Neural crest cell (in vitro differentiated cells): ENCODE data around the gene LIMK2. TPM values are rescaled to one million over a fixed set of nuclear protein-coding genes. Genes with fewer than 3 reads are reported as not detected.
A peak's percentile ranks its signal among the peaks of the same experiment; 100 is the strongest.

ENCODE experiments used
- DNase-seq: peaks from one replicate; pipeline ENCODE4 v3.0.0; 2021; ENCODE audit warnings: low read depth, mixed read lengths, low spot score
- H3K27ac Mint-ChIP-seq: one replicate; pipeline ENCODE4 v1.8.0; 2021; ENCODE audit warnings: mild to moderate bottlenecking, mixed read lengths; ENCODE audit not compliant: unreplicated experiment
- H3K27me3 Mint-ChIP-seq: 2 replicates; pipeline ENCODE4 v1.8.0; 2021; ENCODE audit warnings: low read depth, mild to moderate bottlenecking, mixed read lengths
- H3K36me3 Mint-ChIP-seq: 2 replicates; pipeline ENCODE4 v1.8.0; 2021; ENCODE audit warnings: low read depth, mild to moderate bottlenecking, mixed read lengths
- H3K4me1 Mint-ChIP-seq: 2 replicates; pipeline ENCODE4 v1.8.0; 2021; ENCODE audit warnings: mixed read lengths
- H3K4me3 Mint-ChIP-seq: one replicate; pipeline ENCODE4 v1.8.0; 2021; ENCODE audit warnings: mild to moderate bottlenecking, mixed read lengths
- H3K9me3 Mint-ChIP-seq: 2 replicates; pipeline ENCODE4 v1.8.0; 2021; ENCODE audit warnings: mixed read lengths
- total RNA-seq: library from RNA; stranded (reverse); gene quantifications from 2 replicates; pipeline ENCODE4 v1.2.1, GENCODE V29; 2021
- TF ChIP-seq, protein P1 (sequence below): fragments of 200-600 bp; sonication (generic); conservative IDR thresholded peaks from 2 replicates; pipeline ENCODE4 v1.5.0; 2021; ENCODE audit warnings: antibody characterized with exemption, mild to moderate bottlenecking

The LIMK2 gene
- total RNA-seq, 1 donor from 2014 or later = 35.1 TPM

DNA sequence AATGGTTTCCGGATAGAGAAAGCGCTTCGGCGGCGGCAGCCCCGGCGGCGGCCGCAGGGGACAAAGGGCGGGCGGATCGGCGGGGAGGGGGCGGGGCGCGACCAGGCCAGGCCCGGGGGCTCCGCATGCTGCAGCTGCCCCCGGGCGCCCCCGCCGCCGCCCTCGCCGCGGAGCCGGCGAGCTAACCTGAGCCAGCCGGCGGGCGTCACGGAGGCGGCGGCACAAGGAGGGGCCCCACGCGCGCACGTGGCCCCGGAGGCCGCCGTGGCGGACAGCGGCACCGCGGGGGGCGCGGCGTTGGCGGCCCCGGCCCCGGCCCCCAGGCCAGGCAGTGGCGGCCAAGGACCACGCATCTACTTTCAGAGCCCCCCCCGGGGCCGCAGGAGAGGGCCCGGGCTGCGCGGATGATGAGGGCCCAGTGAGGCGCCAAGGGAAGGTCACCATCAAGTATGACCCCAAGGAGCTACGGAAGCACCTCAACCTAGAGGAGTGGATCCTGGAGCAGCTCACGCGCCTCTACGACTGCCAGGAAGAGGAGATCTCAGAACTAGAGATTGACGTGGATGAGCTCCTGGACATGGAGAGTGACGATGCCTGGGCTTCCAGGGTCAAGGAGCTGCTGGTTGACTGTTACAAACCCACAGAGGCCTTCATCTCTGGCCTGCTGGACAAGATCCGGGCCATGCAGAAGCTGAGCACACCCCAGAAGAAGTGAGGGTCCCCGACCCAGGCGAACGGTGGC is 64.5 kb downstream of the LIMK2 start:
- Mint-ChIP-seq H3K36me3 (peaks cover 2% of the 10 kb centered on the region), H3K4me1 (no peaks in the 10 kb centered on the region), H3K9me3 (no peaks in the 10 kb centered on the region), H3K27me3 (no peaks in the 10 kb centered on the region), H3K27ac (no peak overlapping the region), H3K4me3 (no peak overlapping the region)
- no peak for DNase-seq
- TF ChIP-seq, protein P1, sequence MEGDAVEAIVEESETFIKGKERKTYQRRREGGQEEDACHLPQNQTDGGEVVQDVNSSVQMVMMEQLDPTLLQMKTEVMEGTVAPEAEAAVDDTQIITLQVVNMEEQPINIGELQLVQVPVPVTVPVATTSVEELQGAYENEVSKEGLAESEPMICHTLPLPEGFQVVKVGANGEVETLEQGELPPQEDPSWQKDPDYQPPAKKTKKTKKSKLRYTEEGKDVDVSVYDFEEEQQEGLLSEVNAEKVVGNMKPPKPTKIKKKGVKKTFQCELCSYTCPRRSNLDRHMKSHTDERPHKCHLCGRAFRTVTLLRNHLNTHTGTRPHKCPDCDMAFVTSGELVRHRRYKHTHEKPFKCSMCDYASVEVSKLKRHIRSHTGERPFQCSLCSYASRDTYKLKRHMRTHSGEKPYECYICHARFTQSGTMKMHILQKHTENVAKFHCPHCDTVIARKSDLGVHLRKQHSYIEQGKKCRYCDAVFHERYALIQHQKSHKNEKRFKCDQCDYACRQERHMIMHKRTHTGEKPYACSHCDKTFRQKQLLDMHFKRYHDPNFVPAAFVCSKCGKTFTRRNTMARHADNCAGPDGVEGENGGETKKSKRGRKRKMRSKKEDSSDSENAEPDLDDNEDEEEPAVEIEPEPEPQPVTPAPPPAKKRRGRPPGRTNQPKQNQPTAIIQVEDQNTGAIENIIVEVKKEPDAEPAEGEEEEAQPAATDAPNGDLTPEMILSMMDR = no peak

DNA sequence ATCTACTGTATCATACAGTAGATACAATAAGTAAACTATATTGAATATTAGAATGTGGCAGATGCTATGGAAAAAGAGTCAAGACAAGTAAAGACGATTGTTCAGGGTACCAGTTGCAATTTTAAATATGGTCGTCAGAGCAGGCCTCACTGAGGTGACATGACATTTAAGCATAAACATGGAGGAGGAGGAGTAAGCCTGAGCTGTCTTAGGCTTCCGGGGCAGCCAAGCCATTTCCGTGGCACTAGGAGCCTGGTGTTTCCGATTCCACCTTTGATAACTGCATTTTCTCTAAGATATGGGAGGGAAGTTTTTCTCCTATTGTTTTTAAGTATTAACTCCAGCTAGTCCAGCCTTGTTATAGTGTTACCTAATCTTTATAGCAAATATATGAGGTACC is 65.6 kb downstream of the LIMK2 start:
- TF ChIP-seq, protein P1 = no peak
- peaks cover 2% of the 10 kb centered on the region for H3K36me3 Mint-ChIP-seq
- no peak overlapping the region for H3K4me3 Mint-ChIP-seq
- H3K27me3 Mint-ChIP-seq = no peaks in the 10 kb centered on the region
- no peak overlapping the region for H3K27ac Mint-ChIP-seq
- H3K4me1 Mint-ChIP-seq = no peaks in the 10 kb centered on the region
- no peak for DNase-seq
- no peaks in the 10 kb centered on the region for H3K9me3 Mint-ChIP-seq

DNA sequence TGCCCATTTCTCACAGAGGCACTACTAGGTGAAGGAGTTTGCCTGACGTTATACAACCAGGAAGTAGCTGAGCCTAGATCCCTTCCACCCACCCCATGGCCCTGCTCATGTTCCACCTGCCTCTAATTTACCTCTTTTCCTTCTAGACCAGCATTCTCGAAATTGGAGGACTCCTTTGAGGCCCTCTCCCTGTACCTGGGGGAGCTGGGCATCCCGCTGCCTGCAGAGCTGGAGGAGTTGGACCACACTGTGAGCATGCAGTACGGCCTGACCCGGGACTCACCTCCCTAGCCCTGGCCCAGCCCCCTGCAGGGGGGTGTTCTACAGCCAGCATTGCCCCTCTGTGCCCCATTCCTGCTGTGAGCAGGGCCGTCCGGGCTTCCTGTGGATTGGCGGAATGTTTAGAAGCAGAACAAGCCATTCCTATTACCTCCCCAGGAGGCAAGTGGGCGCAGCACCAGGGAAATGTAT is 66.1 kb downstream of the LIMK2 start:
- Mint-ChIP-seq H3K9me3 (no peaks in the 10 kb centered on the region), H3K4me1 (peaks cover 2% of the 10 kb centered on the region), H3K4me3 (no peak overlapping the region), H3K27me3 (no peaks in the 10 kb centered on the region), H3K27ac (peak overlapping the region; percentile 27), H3K36me3 (peaks cover 2% of the 10 kb centered on the region)
- TF ChIP-seq, protein P1 = no peak
- no peak for DNase-seq

DNA sequence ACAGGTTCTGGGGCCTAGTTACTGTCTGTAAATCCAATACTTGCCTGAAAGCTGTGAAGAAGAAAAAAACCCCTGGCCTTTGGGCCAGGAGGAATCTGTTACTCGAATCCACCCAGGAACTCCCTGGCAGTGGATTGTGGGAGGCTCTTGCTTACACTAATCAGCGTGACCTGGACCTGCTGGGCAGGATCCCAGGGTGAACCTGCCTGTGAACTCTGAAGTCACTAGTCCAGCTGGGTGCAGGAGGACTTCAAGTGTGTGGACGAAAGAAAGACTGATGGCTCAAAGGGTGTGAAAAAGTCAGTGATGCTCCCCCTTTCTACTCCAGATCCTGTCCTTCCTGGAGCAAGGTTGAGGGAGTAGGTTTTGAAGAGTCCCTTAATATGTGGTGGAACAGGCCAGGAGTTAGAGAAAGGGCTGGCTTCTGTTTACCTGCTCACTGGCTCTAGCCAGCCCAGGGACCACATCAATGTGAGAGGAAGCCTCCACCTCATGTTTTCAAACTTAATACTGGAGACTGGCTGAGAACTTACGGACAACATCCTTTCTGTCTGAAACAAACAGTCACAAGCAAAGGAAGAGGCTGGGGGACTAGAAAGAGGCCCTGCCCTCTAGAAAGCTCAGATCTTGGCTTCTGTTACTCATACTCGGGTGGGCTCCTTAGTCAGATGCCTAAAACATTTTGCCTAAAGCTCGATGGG is 66.7 kb downstream of the LIMK2 start:
- no peak overlapping the region for H3K4me3 Mint-ChIP-seq
- TF ChIP-seq, protein P1 = no peak
- H3K27me3 Mint-ChIP-seq = no peaks in the 10 kb centered on the region
- H3K9me3 Mint-ChIP-seq = no peaks in the 10 kb centered on the region
- peaks cover 4% of the 10 kb centered on the region for H3K4me1 Mint-ChIP-seq
- H3K36me3 Mint-ChIP-seq = peaks cover 2% of the 10 kb centered on the region
- peak overlapping the region; percentile 27 for H3K27ac Mint-ChIP-seq
- DNase-seq = no peak

DNA sequence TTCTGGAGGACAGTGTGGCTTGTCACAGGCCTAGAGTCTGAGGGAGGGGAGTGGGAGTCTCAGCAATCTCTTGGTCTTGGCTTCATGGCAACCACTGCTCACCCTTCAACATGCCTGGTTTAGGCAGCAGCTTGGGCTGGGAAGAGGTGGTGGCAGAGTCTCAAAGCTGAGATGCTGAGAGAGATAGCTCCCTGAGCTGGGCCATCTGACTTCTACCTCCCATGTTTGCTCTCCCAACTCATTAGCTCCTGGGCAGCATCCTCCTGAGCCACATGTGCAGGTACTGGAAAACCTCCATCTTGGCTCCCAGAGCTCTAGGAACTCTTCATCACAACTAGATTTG is 67.2 kb downstream of the LIMK2 start:
- TF ChIP-seq, protein P1 = no peak

More for the DNA sequence above, 67.2 kb downstream of the LIMK2 start:
- no peak overlapping the region for H3K27ac Mint-ChIP-seq
- no peaks in the 10 kb centered on the region for H3K36me3 Mint-ChIP-seq
- peaks cover 8% of the 10 kb centered on the region for H3K4me1 Mint-ChIP-seq
- no peaks in the 10 kb centered on the region for H3K9me3 Mint-ChIP-seq
- no peaks in the 10 kb centered on the region for H3K27me3 Mint-ChIP-seq
- H3K4me3 Mint-ChIP-seq = no peak overlapping the region
- no peak for DNase-seq
